KMS-11 (cell line): ENCODE measurements around the gene TRAK1.

Source experiments
- H2AFZ ChIP-seq: fragments of 200-600 bp; sonication (generic); 2 replicates; pipeline ENCODE4 v1.6.1; 2016; ENCODE audit warnings: antibody characterized with exemption, mixed run types, low read depth
- H3K27ac ChIP-seq: fragments of 200-600 bp; sonication (generic); 2 replicates; pipeline ENCODE4 v1.6.1; 2016; ENCODE audit warnings: mild to moderate bottlenecking, mixed run types
- H3K27me3 ChIP-seq: fragments of 200-600 bp; sonication (generic); 2 replicates; pipeline ENCODE4 v1.6.1; 2017; ENCODE audit warnings: mild to moderate bottlenecking, low read depth, mixed run types, moderate library complexity; ENCODE audit not compliant: insufficient read depth
- H3K36me3 ChIP-seq: fragments of 200-600 bp; sonication (generic); 2 replicates; pipeline ENCODE4 v1.6.1; 2017; ENCODE audit warnings: mild to moderate bottlenecking, mixed run types; ENCODE audit not compliant: insufficient read depth
- H3K4me1 ChIP-seq: fragments of 200-600 bp; sonication (generic); 2 replicates; pipeline ENCODE4 v1.6.1; 2016; ENCODE audit warnings: mild to moderate bottlenecking, low read depth, mixed run types; ENCODE audit not compliant: poor library complexity, severe bottlenecking
- H3K4me2 ChIP-seq: fragments of 200-600 bp; sonication (generic); 2 replicates; pipeline ENCODE4 v1.7.0; 2016; ENCODE audit warnings: mild to moderate bottlenecking, mixed run types
- H3K4me3 ChIP-seq: fragments of 200-600 bp; sonication (generic); IDR thresholded peaks from 2 replicates; pipeline ENCODE4 v1.6.1; 2017; ENCODE audit warnings: low read depth, low read length, mixed read lengths; ENCODE audit not compliant: insufficient read depth
- H3K79me2 ChIP-seq: fragments of 200-600 bp; sonication (generic); 2 replicates; pipeline ENCODE4 v1.6.1; 2016; ENCODE audit warnings: low read depth, mixed run types; ENCODE audit not compliant: insufficient read depth
- H3K9ac ChIP-seq: fragments of 200-600 bp; sonication (generic); 2 replicates; pipeline ENCODE4 v1.6.1; 2016; ENCODE audit warnings: mild to moderate bottlenecking, mixed run types
- H4K20me1 ChIP-seq: fragments of 200-600 bp; sonication (generic); 2 replicates; pipeline ENCODE4 v1.6.1; 2016; ENCODE audit warnings: mild to moderate bottlenecking, mixed run types; ENCODE audit not compliant: insufficient read depth
- CTCF ChIP-seq: fragments of 200-600 bp; sonication (generic); conservative IDR thresholded peaks from 2 replicates; pipeline ENCODE4 v1.6.1; 2017; ENCODE audit warnings: low read depth, mild to moderate bottlenecking, antibody characterized with exemption, low read length, moderate library complexity, mixed read lengths

TRAK1 gene

GRCh38 chr3:42175386-42176240 lies 84.5 kb downstream of the TRAK1 start:
- Histone ChIP-seq H3K27ac (no peak overlapping the region), H3K36me3 (no peaks in the 10 kb centered on the region), H3K79me2 (no peaks in the 10 kb centered on the region), H3K4me1 (no peaks in the 10 kb centered on the region), H3K4me2 (no peak overlapping the region), H3K9ac (no peak overlapping the region), H2AFZ (no peak overlapping the region), H4K20me1 (no peaks in the 10 kb centered on the region), H3K27me3 (no peaks in the 10 kb centered on the region), H3K4me3 (no peak overlapping the region)
- TF ChIP-seq CTCF = no peak

- H2AFZ ChIP-seq = no peak overlapping the region
- no peaks in the 10 kb centered on the region for H3K4me1 ChIP-seq
- no peaks in the 10 kb centered on the region for H4K20me1 ChIP-seq
- no peak overlapping the region for H3K4me3 ChIP-seq
- H3K27me3 ChIP-seq = no peaks in the 10 kb centered on the region
- H3K36me3 ChIP-seq = no peaks in the 10 kb centered on the region
- H3K27ac ChIP-seq = no peak overlapping the region
- no peaks in the 10 kb centered on the region for H3K79me2 ChIP-seq
- no peak overlapping the region for H3K9ac ChIP-seq
- H3K4me2 ChIP-seq = no peak overlapping the region
- TF ChIP-seq CTCF = no peak
Observed at GRCh38 chr3:42176242-42177034, 85.3 kb downstream of the TRAK1 start.

GRCh38 chr3:42177068-42177800 lies 86.1 kb downstream of the TRAK1 start:
- no peak overlapping the region for H3K4me2 ChIP-seq
- no peak overlapping the region for H2AFZ ChIP-seq
- no peaks in the 10 kb centered on the region for H3K4me1 ChIP-seq
- no peaks in the 10 kb centered on the region for H4K20me1 ChIP-seq
- no peaks in the 10 kb centered on the region for H3K36me3 ChIP-seq
- no peak for TF ChIP-seq CTCF
- no peak overlapping the region for H3K27ac ChIP-seq
- H3K79me2 ChIP-seq = no peaks in the 10 kb centered on the region
- no peaks in the 10 kb centered on the region for H3K27me3 ChIP-seq
- H3K4me3 ChIP-seq = no peak overlapping the region
- H3K9ac ChIP-seq = no peak overlapping the region

GRCh38 chr3:42177801-42178150 lies 86.6 kb downstream of the TRAK1 start:
- H3K27me3 ChIP-seq = no peaks in the 10 kb centered on the region
- H3K27ac ChIP-seq = no peak overlapping the region
- H3K36me3 ChIP-seq = no peaks in the 10 kb centered on the region
- no peaks in the 10 kb centered on the region for H4K20me1 ChIP-seq
- H3K79me2 ChIP-seq = no peaks in the 10 kb centered on the region
- no peaks in the 10 kb centered on the region for H3K4me1 ChIP-seq
- H3K9ac ChIP-seq = no peak overlapping the region
- TF ChIP-seq CTCF = no peak
- H3K4me3 ChIP-seq = no peak overlapping the region
- no peak overlapping the region for H2AFZ ChIP-seq
- no peak overlapping the region for H3K4me2 ChIP-seq
